Fibroblast of mammary gland (primary cell): ENCODE results near the gene EEF1AKMT2.
"Not testable (repeated sequence)": the region's sequence is repeated elsewhere in the genome, so short reads cannot be mapped to it uniquely, and the experiment has no call there.

Experiments used
- DNase-seq: peaks from one replicate; pipeline ENCODE4 v3.0.0-alpha.2; 2010; ENCODE audit warnings: low read depth
- H3K4me3 ChIP-seq: 2 replicates; pipeline ENCODE4 v1.5.1; 2011; ENCODE audit warnings: low read depth, mild to moderate bottlenecking, low read length, moderate library complexity; ENCODE audit not compliant: control insufficient read depth
- TF ChIP-seq, protein P1 (sequence below): conservative IDR thresholded peaks from 2 replicates; pipeline ENCODE4 v1.5.1; 2011; ENCODE audit warnings: low read depth, low read length, inconsistent platforms; ENCODE audit not compliant: control insufficient read depth, insufficient read depth

Gene EEF1AKMT2

DNA sequence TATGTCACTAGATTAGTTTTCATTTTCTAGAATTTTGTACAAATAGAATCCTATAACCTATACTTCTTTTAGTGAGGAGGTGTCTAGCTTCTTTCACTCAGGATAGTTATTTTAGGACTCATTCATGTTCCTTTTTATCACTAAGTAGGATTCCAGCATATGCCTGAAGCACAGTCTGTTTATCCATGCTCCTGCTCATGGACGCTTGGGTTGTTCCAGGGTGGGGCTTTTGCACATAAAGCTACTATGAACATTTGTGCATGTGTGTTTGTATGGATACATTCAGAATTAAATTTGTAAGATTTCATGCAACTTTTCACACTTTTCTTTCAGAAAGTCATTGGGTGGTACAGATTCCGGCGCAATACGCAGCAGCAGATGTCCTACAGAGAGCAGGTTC lies 34.6 kb upstream of the EEF1AKMT2 start:
- TF ChIP-seq, protein P1, sequence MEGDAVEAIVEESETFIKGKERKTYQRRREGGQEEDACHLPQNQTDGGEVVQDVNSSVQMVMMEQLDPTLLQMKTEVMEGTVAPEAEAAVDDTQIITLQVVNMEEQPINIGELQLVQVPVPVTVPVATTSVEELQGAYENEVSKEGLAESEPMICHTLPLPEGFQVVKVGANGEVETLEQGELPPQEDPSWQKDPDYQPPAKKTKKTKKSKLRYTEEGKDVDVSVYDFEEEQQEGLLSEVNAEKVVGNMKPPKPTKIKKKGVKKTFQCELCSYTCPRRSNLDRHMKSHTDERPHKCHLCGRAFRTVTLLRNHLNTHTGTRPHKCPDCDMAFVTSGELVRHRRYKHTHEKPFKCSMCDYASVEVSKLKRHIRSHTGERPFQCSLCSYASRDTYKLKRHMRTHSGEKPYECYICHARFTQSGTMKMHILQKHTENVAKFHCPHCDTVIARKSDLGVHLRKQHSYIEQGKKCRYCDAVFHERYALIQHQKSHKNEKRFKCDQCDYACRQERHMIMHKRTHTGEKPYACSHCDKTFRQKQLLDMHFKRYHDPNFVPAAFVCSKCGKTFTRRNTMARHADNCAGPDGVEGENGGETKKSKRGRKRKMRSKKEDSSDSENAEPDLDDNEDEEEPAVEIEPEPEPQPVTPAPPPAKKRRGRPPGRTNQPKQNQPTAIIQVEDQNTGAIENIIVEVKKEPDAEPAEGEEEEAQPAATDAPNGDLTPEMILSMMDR: no peak
- no peak overlapping the region for H3K4me3 ChIP-seq
- no peak for DNase-seq

DNA sequence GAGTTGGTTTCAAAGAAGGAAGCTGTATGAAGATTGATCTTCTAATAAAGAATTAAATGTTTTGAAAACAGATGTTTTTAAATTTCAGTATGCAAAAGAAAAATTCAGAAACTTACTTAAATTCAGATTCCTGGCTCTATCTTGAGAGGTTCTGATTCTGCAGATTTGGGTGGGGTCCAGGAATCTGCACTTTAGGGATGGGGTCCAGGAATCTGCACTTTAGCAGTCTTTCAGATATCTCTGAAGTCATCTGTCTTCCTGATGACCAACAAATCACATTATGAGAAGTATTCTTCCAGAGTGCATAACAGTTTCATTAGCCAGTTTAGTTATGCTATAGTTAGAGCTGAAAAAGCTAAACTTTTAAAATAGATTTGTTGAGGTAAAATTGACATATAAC lies 34.0 kb upstream of the EEF1AKMT2 start:
- H3K4me3 ChIP-seq: no peak overlapping the region
- no peak for DNase-seq
- TF ChIP-seq, protein P1: no peak

DNA sequence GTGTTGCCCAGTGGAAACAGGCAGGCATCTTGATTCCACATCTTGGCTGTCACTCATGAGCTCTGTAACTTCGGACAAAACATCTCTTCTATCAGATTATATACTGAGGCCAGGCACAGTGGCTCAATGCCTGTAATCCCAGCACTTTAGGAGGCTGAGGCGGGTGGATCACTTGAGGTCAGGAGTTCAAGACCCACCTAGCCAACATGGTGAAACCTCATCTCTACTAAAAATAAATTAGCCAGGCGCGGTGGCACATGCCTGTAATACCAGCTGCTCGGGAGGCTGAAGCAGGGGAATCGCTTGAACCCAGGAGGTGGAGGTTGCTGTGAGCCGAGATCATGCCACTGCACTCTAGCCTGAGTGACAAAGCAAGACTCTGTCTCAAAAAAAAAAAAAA lies 33.2 kb upstream of the EEF1AKMT2 start:
- not testable (repeated sequence) for DNase-seq, H3K4me3 ChIP-seq

DNA sequence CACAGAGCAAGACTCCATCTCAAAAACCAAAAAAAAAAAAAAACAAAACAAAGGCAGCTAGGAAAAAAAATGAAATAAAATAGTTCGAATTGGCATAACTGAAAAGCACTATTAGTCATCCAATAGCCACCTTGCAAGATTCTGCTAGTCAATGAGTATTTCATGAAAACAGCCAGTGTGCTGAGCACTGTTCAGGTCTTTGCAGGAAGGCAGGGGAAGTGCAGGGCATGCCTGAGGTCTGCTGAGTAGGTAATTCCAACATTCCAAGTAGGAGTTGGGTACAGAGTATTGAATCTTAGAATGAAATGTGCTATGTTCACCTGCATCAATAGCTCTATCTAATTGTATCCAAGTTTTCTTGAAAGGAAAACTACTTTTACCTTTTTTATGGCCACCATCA lies 32.8 kb upstream of the EEF1AKMT2 start:
- H3K4me3 ChIP-seq: no peak overlapping the region
- TF ChIP-seq, protein P1: no peak
- no peak for DNase-seq

DNA sequence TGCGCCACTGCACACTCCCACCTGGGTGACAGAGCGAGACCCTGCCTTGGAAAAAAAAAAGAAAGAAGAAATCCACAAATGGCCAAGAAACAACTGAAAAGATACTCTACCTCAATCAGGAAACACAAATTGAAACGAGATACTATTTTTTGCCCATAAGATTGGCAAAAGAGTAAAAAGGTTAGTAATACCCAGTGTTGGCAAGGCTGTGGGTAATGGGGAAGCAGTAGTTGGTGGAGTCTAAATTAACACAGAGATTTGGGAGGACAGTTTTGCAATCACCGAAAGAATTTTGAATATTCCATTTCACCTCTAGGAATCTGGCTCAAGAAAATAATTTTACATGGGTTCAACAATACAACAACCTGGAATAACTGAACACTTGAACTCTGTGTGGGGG lies 29.8 kb upstream of the EEF1AKMT2 start:
- TF ChIP-seq, protein P1: no peak
- DNase-seq: no peak
- H3K4me3 ChIP-seq: no peak overlapping the region

DNA sequence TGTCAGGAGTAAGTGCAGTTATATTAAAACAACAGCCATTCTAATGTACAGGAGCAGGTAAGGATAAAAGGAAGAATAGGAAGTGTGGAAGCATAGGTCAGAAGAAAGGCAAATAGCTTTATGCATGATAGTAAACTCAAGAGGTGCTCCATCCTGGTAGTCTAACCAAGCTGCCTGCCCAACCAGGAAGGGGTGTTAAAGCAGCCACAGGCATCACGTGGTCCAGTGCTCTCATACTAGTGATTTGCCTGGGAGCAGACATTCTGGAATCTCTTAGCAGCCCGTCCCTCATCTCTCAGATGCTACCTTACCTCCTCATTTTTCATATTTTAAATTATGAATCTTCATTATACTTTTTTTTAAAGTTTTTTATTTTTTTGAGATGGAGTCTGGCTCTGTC lies 28.4 kb upstream of the EEF1AKMT2 start:
- TF ChIP-seq, protein P1: no peak
- no peak overlapping the region for H3K4me3 ChIP-seq
- no peak for DNase-seq

DNA sequence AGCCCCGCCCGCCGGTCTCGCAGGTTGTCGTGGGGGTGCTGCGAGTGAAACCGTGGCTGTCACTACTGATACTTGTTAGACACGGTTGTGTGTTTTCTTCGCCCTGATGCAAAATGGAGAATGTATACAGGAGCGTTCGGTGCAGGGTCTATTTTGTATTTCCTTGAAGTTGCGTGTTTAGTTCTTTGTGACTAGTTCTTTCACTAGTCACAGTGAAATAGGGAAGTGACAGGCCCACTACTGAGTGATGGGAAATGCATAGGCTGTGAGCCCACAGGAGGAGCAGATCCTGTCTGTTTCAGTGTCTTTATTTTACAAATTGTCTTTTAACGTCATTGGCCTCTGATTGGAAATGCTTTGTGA lies 10.6 kb upstream of the EEF1AKMT2 start:
- DNase-seq: no peak
- peak overlapping the region; percentile 85 for H3K4me3 ChIP-seq
- TF ChIP-seq, protein P1: no peak
